Activated naive CD4-positive, alpha-beta T cell treated with anti-CD3 and anti-CD28 coated beads, Interleukin-2, amount 10 ng/mL, durations not matched to agents 7 days and 5 days (primary cell): Measurements from ENCODE around the gene TUBA8.
"Not testable (repeated sequence)": the region's sequence is repeated elsewhere in the genome, so short reads cannot be mapped to it uniquely, and the experiment has no call there.

ENCODE experiments used
- CTCF ChIA-PET: fragments of 350-600 bp; sonication (Branson Sonifier 250); formaldehyde crosslinking; loops from one replicate; lab custom pipeline; 2021; ENCODE audit warnings: antibody characterized with exemption; lab: Charles Lee
- DNase-seq: peaks from one replicate; pipeline ENCODE4 v3.0.0-alpha.2; 2020
- H3K27ac Mint-ChIP-seq: one replicate; pipeline ENCODE4 v1.8.0; 2021; ENCODE audit warnings: mild to moderate bottlenecking, moderate library complexity, mixed read lengths
- H3K27me3 Mint-ChIP-seq: one replicate; pipeline ENCODE4 v1.8.0; 2021; ENCODE audit warnings: mild to moderate bottlenecking, mixed read lengths
- H3K36me3 Mint-ChIP-seq: one replicate; pipeline ENCODE4 v1.8.0; 2021; ENCODE audit warnings: mixed read lengths
- H3K4me1 Mint-ChIP-seq: one replicate; pipeline ENCODE4 v1.8.0; 2021; ENCODE audit warnings: mixed read lengths
- H3K4me3 Mint-ChIP-seq: one replicate; pipeline ENCODE4 v1.8.0; 2021; ENCODE audit warnings: mild to moderate bottlenecking, moderate library complexity, mixed read lengths
- H3K9me3 Mint-ChIP-seq: one replicate; pipeline ENCODE4 v1.8.0; 2021; ENCODE audit warnings: mixed read lengths

Gene TUBA8

DNA sequence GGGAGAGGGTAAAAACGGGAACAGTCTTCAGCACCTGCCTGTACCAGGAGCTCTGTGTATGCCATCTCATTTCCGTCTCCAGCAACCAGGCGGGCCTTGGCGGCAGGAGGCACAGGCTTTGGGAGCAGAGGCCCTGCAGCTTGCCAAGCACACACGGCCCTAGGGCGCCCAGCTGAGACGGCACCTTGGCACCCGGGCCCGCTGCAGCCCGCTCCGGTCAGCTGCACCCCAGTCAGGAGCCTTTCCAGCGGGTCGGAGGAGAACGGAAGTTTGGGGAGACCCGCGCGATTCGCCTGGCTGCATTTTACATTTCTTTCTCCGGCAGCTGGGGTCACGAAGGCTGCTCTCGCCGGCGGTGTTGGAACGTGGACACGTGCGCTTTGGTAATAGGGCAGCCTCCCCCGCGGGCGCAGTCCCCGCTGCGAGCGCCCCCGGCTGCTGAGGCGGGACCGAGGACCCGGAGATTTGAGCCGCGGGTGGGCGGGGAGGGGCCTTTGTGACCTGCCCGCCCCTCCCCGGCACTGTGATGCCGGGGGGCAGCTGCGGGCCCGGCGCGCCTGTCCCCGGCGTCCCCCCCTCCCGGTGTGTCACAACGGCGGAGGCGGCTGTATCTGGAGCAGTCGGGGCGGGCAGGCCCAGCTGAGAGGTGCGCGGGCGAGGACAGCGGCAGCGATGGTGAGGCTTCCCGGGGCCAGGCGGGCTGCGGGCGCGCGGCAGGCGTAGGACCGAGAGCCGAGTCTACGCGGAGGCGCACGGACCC, at the start of gene TUBA8:
Gene TUBA8, plus strand, starts transcription at position 616 of the 760 bp plus-strand sequence. Its CDS starts 57 bp downstream, at position 673.
- H3K27me3 Mint-ChIP-seq: peaks cover 84% of the 10 kb centered on the region
- no peak within 1 kb of the TSS for H3K27ac Mint-ChIP-seq
- peaks cover 5% of the 10 kb centered on the region for H3K36me3 Mint-ChIP-seq
- DNase-seq: peak; percentile 55
- H3K4me1 Mint-ChIP-seq: peaks cover 27% of the 10 kb centered on the region
- H3K9me3 Mint-ChIP-seq: peaks cover 7% of the 10 kb centered on the region
- peak within 1 kb of the TSS; percentile 59 for H3K4me3 Mint-ChIP-seq
- CTCF ChIA-PET: no interaction called here

DNA sequence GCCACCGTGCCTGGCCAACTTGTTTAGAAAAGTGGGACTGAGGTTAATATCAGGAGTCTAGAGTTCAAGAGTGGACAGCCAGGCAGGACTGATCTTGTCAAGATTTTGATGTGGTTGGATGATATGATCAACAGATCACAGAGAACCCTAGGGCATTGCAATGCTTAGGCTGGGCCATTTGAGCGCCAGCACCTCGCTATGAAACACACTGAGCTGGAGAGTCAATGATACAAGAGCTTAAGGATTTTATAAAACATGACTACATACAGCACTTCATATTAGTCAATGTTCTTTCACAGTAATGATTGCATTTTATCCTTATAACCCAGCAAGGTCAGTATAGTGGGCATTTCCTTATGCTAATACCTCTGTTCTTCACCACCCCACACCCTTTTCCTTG, 48.2 kb upstream of the TUBA8 start:
- no peak for DNase-seq
- Mint-ChIP-seq H3K4me1 (no peaks in the 10 kb centered on the region), H3K27ac (no peak overlapping the region), H3K4me3 (no peak overlapping the region), H3K9me3 (no peaks in the 10 kb centered on the region), H3K36me3 (no peaks in the 10 kb centered on the region), H3K27me3 (peaks cover 59% of the 10 kb centered on the region)
- CTCF ChIA-PET: no interaction called here

DNA sequence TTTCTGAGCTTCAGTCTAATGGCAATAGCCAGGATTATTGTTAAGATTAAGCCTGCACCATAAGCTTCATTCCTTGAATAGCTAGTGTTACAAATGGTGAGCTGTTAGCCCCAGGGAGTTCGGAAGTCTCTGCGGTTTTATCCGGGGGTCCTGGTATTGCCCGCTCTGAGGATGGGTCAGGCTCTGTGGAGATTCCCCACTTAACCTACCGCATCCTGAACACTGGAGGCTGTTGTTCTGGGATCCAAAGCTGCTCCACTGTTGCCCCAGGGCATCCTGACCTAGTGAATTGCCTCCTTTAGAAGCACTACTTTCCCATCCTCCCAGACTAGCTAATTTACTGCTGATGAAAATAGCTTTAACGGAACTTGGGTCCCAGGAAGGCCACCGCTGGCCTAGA, 47.3 kb upstream of the TUBA8 start:
- CTCF ChIA-PET: no interaction called here
- no peak for DNase-seq
- no peaks in the 10 kb centered on the region for H3K9me3 Mint-ChIP-seq
- no peaks in the 10 kb centered on the region for H3K4me1 Mint-ChIP-seq
- H3K27ac Mint-ChIP-seq: no peak overlapping the region
- no peak overlapping the region for H3K4me3 Mint-ChIP-seq
- H3K27me3 Mint-ChIP-seq: peaks cover 67% of the 10 kb centered on the region
- H3K36me3 Mint-ChIP-seq: no peaks in the 10 kb centered on the region

DNA sequence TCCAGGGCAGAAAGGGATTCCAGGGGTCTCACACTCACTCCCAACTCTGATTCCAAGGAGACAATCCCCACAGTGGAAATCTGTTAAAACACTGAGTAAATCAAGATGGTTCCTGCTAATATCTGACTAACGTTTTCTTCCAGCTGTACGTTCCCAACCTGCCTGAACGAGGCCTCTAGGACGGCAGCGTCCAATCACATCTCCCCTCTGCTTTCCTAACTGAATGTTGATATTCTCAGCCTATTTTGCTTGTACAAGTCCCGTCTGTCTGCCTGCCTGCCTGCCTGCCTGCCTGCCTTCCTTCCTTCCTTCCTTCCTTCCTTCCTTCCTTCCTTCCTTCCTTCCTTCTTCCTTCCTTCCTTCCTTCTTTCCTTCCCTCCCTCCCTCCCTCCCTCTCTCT, 46.9 kb upstream of the TUBA8 start:
- H3K27ac Mint-ChIP-seq, H3K4me3 Mint-ChIP-seq, H3K9me3 Mint-ChIP-seq, CTCF ChIA-PET, DNase-seq, H3K36me3 Mint-ChIP-seq, H3K4me1 Mint-ChIP-seq: not testable (repeated sequence)
- peaks cover 68% of the 10 kb centered on the region for H3K27me3 Mint-ChIP-seq

- Mint-ChIP-seq H3K4me3 (no peak overlapping the region), H3K36me3 (no peaks in the 10 kb centered on the region), H3K9me3 (no peaks in the 10 kb centered on the region), H3K4me1 (no peaks in the 10 kb centered on the region), H3K27ac (no peak overlapping the region), H3K27me3 (peaks cover 64% of the 10 kb centered on the region)
- CTCF ChIA-PET: no interaction called here
- no peak for DNase-seq
Observed at GRCh38 chr22:18064636-18065035, 46.0 kb upstream of the TUBA8 start.

DNA sequence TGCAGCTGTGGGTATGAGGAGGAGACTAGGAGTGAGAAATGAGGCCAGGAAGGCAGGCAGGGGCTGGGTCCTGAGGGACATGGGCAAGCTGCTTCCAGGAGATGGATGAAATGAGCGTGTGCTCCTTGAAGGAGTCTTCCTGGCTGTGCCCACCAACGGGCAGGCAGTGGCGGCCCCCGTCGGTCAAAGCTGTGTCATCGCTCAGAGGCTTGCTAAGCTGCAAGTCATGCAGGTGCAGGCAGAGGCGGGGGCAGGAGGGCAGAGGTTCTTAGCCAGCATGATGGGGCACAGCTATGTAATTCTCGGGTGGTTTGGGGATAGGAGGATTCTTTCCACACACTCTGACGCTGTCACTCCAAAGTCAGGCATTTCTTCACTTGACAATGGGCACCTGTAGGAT, 45.4 kb upstream of the TUBA8 start:
- Mint-ChIP-seq H3K4me3 (no peak overlapping the region), H3K4me1 (no peaks in the 10 kb centered on the region), H3K36me3 (no peaks in the 10 kb centered on the region), H3K27ac (no peak overlapping the region), H3K9me3 (no peaks in the 10 kb centered on the region), H3K27me3 (peaks cover 60% of the 10 kb centered on the region)
- CTCF ChIA-PET: interaction anchor here (1.1 kb wide), 1 partner anchor 235 kb away, joined by 3 read pairs; no protein-coding TSS in a partner anchor
- no peak for DNase-seq

DNA sequence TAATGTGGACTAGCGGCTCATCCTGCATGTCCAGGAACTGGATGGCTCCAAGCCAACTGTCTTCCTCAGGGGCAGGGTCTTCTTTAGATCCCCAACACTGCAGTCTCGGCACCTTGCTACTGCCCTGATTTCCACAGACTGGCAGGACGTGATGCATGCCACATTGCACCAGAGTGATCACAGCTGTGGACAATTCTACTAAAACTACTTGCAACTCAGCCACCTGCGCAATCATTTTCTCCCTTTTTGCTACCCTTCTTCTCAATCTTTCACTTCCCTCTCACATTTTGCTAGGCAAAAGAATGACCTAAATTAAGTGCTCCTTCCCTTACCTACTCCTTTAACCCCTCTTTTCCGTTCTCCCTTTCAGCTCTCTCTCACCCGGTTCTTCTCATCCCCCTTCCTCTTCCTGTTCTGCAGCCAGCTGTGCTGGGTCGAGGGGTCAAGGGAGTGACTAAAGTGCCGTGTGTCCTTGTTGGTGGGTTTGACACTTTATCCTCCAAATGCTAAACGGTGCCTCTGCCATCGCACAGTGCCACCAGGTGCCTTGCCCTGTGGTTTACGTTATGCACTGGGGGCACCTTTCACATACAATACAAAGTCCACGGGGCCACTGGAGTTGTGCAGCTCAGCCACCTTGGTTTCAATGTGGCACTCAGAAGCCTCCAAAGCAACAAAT, 44.3 kb upstream of the TUBA8 start:
- CTCF ChIA-PET: interaction anchor here (1.1 kb wide), 1 partner anchor 236 kb away, joined by 3 read pairs; no protein-coding TSS in a partner anchor
- Mint-ChIP-seq H3K9me3 (no peaks in the 10 kb centered on the region), H3K36me3 (no peaks in the 10 kb centered on the region), H3K27me3 (peaks cover 58% of the 10 kb centered on the region), H3K27ac (no peak overlapping the region), H3K4me1 (no peaks in the 10 kb centered on the region), H3K4me3 (no peak overlapping the region)
- no peak for DNase-seq

GRCh38 chr22:18067121-18067520, 43.5 kb upstream of the TUBA8 start:
- Mint-ChIP-seq H3K4me3 (no peak overlapping the region), H3K9me3 (no peaks in the 10 kb centered on the region), H3K36me3 (no peaks in the 10 kb centered on the region), H3K27ac (no peak overlapping the region), H3K4me1 (no peaks in the 10 kb centered on the region), H3K27me3 (peaks cover 57% of the 10 kb centered on the region)
- CTCF ChIA-PET: no interaction called here
- DNase-seq: no peak

- no peak overlapping the region for H3K4me3 Mint-ChIP-seq
- DNase-seq: no peak
- H3K4me1 Mint-ChIP-seq: no peaks in the 10 kb centered on the region
- H3K27ac Mint-ChIP-seq: no peak overlapping the region
- CTCF ChIA-PET: no interaction called here
- H3K27me3 Mint-ChIP-seq: peaks cover 55% of the 10 kb centered on the region
- no peaks in the 10 kb centered on the region for H3K36me3 Mint-ChIP-seq
- H3K9me3 Mint-ChIP-seq: no peaks in the 10 kb centered on the region
Observed at GRCh38 chr22:18067548-18068341, 42.9 kb upstream of the TUBA8 start.

- H3K36me3 Mint-ChIP-seq: no peaks in the 10 kb centered on the region
- no peak overlapping the region for H3K4me3 Mint-ChIP-seq
- DNase-seq: no peak
- H3K9me3 Mint-ChIP-seq: no peaks in the 10 kb centered on the region
- H3K27ac Mint-ChIP-seq: no peak overlapping the region
- no peaks in the 10 kb centered on the region for H3K4me1 Mint-ChIP-seq
- CTCF ChIA-PET: no interaction called here
- peaks cover 51% of the 10 kb centered on the region for H3K27me3 Mint-ChIP-seq
Observed at GRCh38 chr22:18068381-18068988, 42.1 kb upstream of the TUBA8 start.

DNA sequence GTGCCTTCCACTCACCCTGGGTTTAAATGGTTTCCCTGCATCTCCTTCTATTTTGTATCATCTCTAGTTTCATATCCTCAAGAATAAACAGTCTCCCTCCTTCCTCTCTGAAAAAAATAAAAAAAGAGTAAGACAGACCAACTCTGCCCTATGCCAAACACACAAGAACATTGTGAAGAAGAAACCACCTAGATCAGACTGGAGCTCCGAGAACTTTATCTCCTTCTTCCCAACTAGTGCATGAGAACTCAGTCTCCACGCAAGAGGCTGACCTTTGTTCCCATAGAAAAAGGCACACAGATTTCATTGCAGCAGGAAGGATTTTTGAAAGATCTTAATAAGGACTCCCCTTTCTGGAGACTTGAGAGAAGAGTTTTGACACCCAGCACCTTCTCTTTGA, 41.6 kb upstream of the TUBA8 start:
- no peak overlapping the region for H3K27ac Mint-ChIP-seq
- CTCF ChIA-PET: interaction anchor here (1.5 kb wide), 1 partner anchor 239 kb away, joined by 3 read pairs; no protein-coding TSS in a partner anchor
- DNase-seq: no peak
- H3K9me3 Mint-ChIP-seq: no peaks in the 10 kb centered on the region
- H3K27me3 Mint-ChIP-seq: peaks cover 51% of the 10 kb centered on the region
- H3K36me3 Mint-ChIP-seq: no peaks in the 10 kb centered on the region
- H3K4me1 Mint-ChIP-seq: no peaks in the 10 kb centered on the region
- H3K4me3 Mint-ChIP-seq: no peak overlapping the region

- Mint-ChIP-seq H3K4me1 (no peaks in the 10 kb centered on the region), H3K36me3 (no peaks in the 10 kb centered on the region), H3K4me3 (no peak overlapping the region), H3K27ac (no peak overlapping the region), H3K27me3 (peaks cover 42% of the 10 kb centered on the region), H3K9me3 (no peaks in the 10 kb centered on the region)
- DNase-seq: no peak
- CTCF ChIA-PET: interaction anchor here (1.5 kb wide), 1 partner anchor 240 kb away, joined by 3 read pairs; no protein-coding TSS in a partner anchor
Observed at GRCh38 chr22:18070041-18070440, 40.6 kb upstream of the TUBA8 start.

DNA sequence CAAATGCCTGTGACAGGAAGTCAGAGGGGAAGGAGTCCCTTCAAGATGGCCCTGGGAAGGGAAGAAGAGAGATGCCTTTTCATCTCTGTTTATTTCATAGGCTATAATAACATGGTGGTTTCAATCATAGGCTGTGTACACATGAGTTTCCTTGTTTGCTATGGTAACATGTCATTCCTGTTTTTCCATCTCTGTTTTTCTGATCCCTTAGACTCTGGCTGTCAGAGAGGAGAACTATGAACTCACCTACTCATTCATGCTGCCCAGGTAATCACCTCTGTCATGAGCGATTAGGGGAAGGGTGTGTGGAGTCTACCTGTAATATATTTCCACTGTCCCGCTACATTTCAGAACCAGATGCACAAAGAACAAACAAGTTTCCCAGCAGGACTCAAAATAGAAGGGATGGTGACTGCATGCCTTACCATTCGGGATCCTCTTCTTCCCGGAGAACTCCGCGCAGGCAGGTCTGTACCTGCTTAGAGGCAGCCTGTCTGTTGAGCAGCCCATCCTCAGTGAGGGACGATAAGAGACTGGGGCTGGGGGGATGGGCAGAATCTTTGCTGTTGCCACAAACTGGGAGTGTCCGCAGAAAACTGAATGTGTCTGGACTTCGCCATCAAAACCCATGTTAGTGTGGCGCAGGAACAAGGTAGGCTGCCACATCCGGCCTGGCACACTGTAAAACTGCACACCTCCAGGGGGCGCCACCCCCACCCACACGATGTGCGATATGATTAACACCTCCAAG, 39.9 kb upstream of the TUBA8 start:
- CTCF ChIA-PET: interaction anchor here (1.5 kb wide), 1 partner anchor 240 kb away, joined by 3 read pairs; no protein-coding TSS in a partner anchor

More for the DNA sequence above, 39.9 kb upstream of the TUBA8 start:
- peaks cover under 1% of the 10 kb centered on the region for H3K4me1 Mint-ChIP-seq
- H3K4me3 Mint-ChIP-seq: no peak overlapping the region
- no peaks in the 10 kb centered on the region for H3K36me3 Mint-ChIP-seq
- H3K27me3 Mint-ChIP-seq: peaks cover 35% of the 10 kb centered on the region
- DNase-seq: no peak
- no peaks in the 10 kb centered on the region for H3K9me3 Mint-ChIP-seq
- H3K27ac Mint-ChIP-seq: no peak overlapping the region
